KOPT-K1 (cell line): ENCODE data around the gene ANKUB1.
A peak's percentile ranks its signal among the peaks of the same experiment; 100 is the strongest.

ENCODE experiments used
- H3K27ac ChIP-seq: fragments of 200-600 bp; sonication (generic); 2 replicates; pipeline ENCODE4 v1.5.1; 2016; ENCODE audit warnings: antibody characterized with exemption, mild to moderate bottlenecking, low read depth, low read length; ENCODE audit not compliant: poor library complexity, severe bottlenecking
- H3K36me3 ChIP-seq: fragments of 200-600 bp; sonication (generic); 2 replicates; pipeline ENCODE4 v1.5.1; 2017; ENCODE audit warnings: antibody characterized with exemption, mild to moderate bottlenecking, low read length, moderate library complexity; ENCODE audit not compliant: insufficient read depth
- H3K9me3 ChIP-seq: fragments of 200-600 bp; sonication (generic); 2 replicates; pipeline ENCODE4 v1.5.1; 2017; ENCODE audit warnings: antibody characterized with exemption, low read length, mild to moderate bottlenecking; ENCODE audit not compliant: insufficient read depth, poor library complexity, severe bottlenecking

Gene ANKUB1

GRCh38 chr3:149752788-149753136 lies 39.6 kb downstream of the ANKUB1 start:
- Histone ChIP-seq H3K9me3 (no peaks in the 10 kb centered on the region), H3K36me3 (peaks cover 23% of the 10 kb centered on the region), H3K27ac (peak overlapping the region; percentile 53)

- Histone ChIP-seq H3K36me3 (peaks cover 27% of the 10 kb centered on the region), H3K27ac (peak within 1 kb of the TSS; percentile 53), H3K9me3 (no peaks in the 10 kb centered on the region)
Measured at GRCh38 chr3:149752051-149752787, 40.1 kb downstream of the ANKUB1 start, which contains the start of gene COMMD2. TSS of gene COMMD2 (minus strand) at chr3:149752489. CDS start at chr3:149752444, 45 bp downstream.

GRCh38 chr3:149751551-149751950 lies 40.8 kb downstream of the ANKUB1 start:
- Histone ChIP-seq H3K36me3 (peaks cover 34% of the 10 kb centered on the region), H3K9me3 (no peaks in the 10 kb centered on the region), H3K27ac (no peak overlapping the region)

GRCh38 chr3:149744606-149745005 lies 47.7 kb downstream of the ANKUB1 start:
- Histone ChIP-seq H3K36me3 (peaks cover 83% of the 10 kb centered on the region), H3K27ac (no peak overlapping the region), H3K9me3 (no peaks in the 10 kb centered on the region)

GRCh38 chr3:149744151-149744550 lies 48.2 kb downstream of the ANKUB1 start:
- H3K27ac ChIP-seq: no peak overlapping the region
- peaks cover 82% of the 10 kb centered on the region for H3K36me3 ChIP-seq
- H3K9me3 ChIP-seq: no peaks in the 10 kb centered on the region

- Histone ChIP-seq H3K36me3 (peaks cover 48% of the 10 kb centered on the region), H3K9me3 (no peaks in the 10 kb centered on the region), H3K27ac (no peak overlapping the region)
Measured at GRCh38 chr3:149739396-149739795, 53.0 kb downstream of the ANKUB1 start.

- no peak overlapping the region for H3K27ac ChIP-seq
- H3K9me3 ChIP-seq: no peaks in the 10 kb centered on the region
- H3K36me3 ChIP-seq: peaks cover 42% of the 10 kb centered on the region
Measured at GRCh38 chr3:149738876-149739275, 53.5 kb downstream of the ANKUB1 start.

GRCh38 chr3:149736953-149737205 lies 55.5 kb downstream of the ANKUB1 start:
- H3K27ac ChIP-seq: no peak overlapping the region

GRCh38 chr3:149736175-149736952 lies 56.0 kb downstream of the ANKUB1 start:
- Histone ChIP-seq H3K9me3 (no peaks in the 10 kb centered on the region), H3K27ac (no peak overlapping the region), H3K36me3 (peaks cover 24% of the 10 kb centered on the region)

More at GRCh38 chr3:149736953-149737205, 55.5 kb downstream of the ANKUB1 start:
- peaks cover 29% of the 10 kb centered on the region for H3K36me3 ChIP-seq
- no peaks in the 10 kb centered on the region for H3K9me3 ChIP-seq

- H3K9me3 ChIP-seq: no peaks in the 10 kb centered on the region
- H3K36me3 ChIP-seq: no peaks in the 10 kb centered on the region
- no peak overlapping the region for H3K27ac ChIP-seq
Measured at GRCh38 chr3:149732234-149732633, 60.1 kb downstream of the ANKUB1 start.

- H3K9me3 ChIP-seq: no peaks in the 10 kb centered on the region
- H3K36me3 ChIP-seq: no peaks in the 10 kb centered on the region
- no peak overlapping the region for H3K27ac ChIP-seq
Measured at GRCh38 chr3:149727656-149728055, 64.7 kb downstream of the ANKUB1 start.

GRCh38 chr3:149726716-149727407 lies 65.5 kb downstream of the ANKUB1 start:
- no peaks in the 10 kb centered on the region for H3K9me3 ChIP-seq
- H3K36me3 ChIP-seq: no peaks in the 10 kb centered on the region
- no peak overlapping the region for H3K27ac ChIP-seq

GRCh38 chr3:149723781-149724180 lies 68.6 kb downstream of the ANKUB1 start:
- Histone ChIP-seq H3K27ac (no peak overlapping the region), H3K36me3 (no peaks in the 10 kb centered on the region), H3K9me3 (peaks cover 11% of the 10 kb centered on the region)

GRCh38 chr3:149720918-149721317 lies 71.4 kb downstream of the ANKUB1 start:
- Histone ChIP-seq H3K9me3 (peaks cover 11% of the 10 kb centered on the region), H3K36me3 (no peaks in the 10 kb centered on the region), H3K27ac (no peak overlapping the region)

- H3K36me3 ChIP-seq: no peaks in the 10 kb centered on the region
- H3K27ac ChIP-seq: no peak overlapping the region
- peaks cover 11% of the 10 kb centered on the region for H3K9me3 ChIP-seq
Measured at GRCh38 chr3:149717391-149718056, 74.8 kb downstream of the ANKUB1 start.
